ENCODE results near the gene LMO1.

The LMO1 gene

DNA sequence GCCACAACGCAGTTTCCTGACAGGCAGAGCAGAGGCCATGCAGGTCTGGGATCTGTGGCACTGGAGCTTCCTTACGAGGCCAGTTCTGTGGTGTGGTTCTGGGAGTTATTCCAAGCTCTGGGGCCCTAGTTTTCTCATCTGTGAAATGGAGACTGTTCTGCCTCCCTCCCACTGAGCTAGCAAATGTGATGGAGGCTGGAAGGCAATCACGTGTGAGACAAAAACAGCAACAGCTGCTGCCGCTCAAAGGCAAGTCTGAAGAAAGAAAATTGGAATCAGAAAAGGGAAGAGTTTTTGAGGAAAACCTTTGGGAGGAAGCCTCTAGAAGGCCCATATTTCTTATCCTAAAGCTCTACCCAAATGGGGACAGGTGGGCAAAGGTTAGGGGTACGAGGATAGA is 86.5 kb downstream of the LMO1 start:
- Histone ChIP-seq H3K4me3 (ENCODE audit: low read depth, low read length) (no peak overlapping the region), H3K27me3 (ENCODE audit: control insufficient read depth, insufficient read depth, low read length) (peaks cover 4% of the 10 kb centered on the region; the same call in 1 of the 2 replicates), H3K9me3 (ENCODE audit: control insufficient read depth, insufficient read depth, low read length) (no peaks in the 10 kb centered on the region), H3K27ac (ENCODE audit: low read depth, low read length) (no peak overlapping the region), H3K4me1 (ENCODE audit: control insufficient read depth, insufficient read depth, low read length) (peaks cover 2% of the 10 kb centered on the region; the same call in 1 of the 2 replicates), H3K36me3 (ENCODE audit: control insufficient read depth, insufficient read depth, low read length) (no peaks in the 10 kb centered on the region), H3K9ac (ENCODE audit: low read depth, low read length) (no peak overlapping the region)

All from HUES48 (cell line).